Keratinocyte (primary cell): ENCODE results near the gene SLC27A1. TPM values are rescaled to one million over a fixed set of nuclear protein-coding genes. Genes with fewer than 3 reads are reported as not detected.

Experiments used
- DNase-seq: peaks from one replicate; pipeline ENCODE4 v3.0.0-alpha.2; 2011; ENCODE audit warnings: low read depth, missing footprints, low spot score
- FAIRE-seq: peaks from 2 replicates; lab custom pipeline; 2011; peaks lifted over from hg19 to GRCh38; lab: Jason Lieb, UNC
- H2AFZ ChIP-seq: 2 replicates; pipeline ENCODE4 v1.6.0; 2012; ENCODE audit warnings: low read length, control low read depth, inconsistent platforms; ENCODE audit not compliant: control insufficient read depth
- H3K27ac ChIP-seq: 2 replicates; pipeline ENCODE4 v1.5.1; 2011; ENCODE audit warnings: low read length; ENCODE audit not compliant: control insufficient read depth, insufficient read depth
- H3K27me3 ChIP-seq: 3 replicates; pipeline ENCODE4 v1.6.0; 2011; ENCODE audit warnings: low read length; ENCODE audit not compliant: control insufficient read depth, insufficient read depth; ENCODE audit errors: extremely low read depth
- H3K36me3 ChIP-seq, 2 experiments: 2 replicates in 1 of 2; 3 replicates in 1 of 2; pipeline ENCODE4 v1.5.1; 2011; ENCODE audit warnings: low read length in 2 of 2, mild to moderate bottlenecking in 1 of 2; ENCODE audit not compliant: control insufficient read depth in 2 of 2, insufficient read depth in 2 of 2; ENCODE audit errors: extremely low read depth in 1 of 2
- H3K4me1 ChIP-seq: 3 replicates; pipeline ENCODE4 v1.5.1; 2011; ENCODE audit warnings: low read length; ENCODE audit not compliant: control insufficient read depth, insufficient read depth; ENCODE audit errors: extremely low read depth
- H3K4me2 ChIP-seq: 3 replicates; pipeline ENCODE4 v1.6.0; 2011; ENCODE audit warnings: low read depth, low read length; ENCODE audit not compliant: control insufficient read depth, insufficient read depth; ENCODE audit errors: extremely low read depth
- H3K4me3 ChIP-seq, 3 experiments: fragments of 200-600 bp in 1 of 3; sonication (generic) in 1 of 3; 2 replicates in 2 of 3; 3 replicates in 1 of 3; pipeline ENCODE4 v1.5.1; 2011 to 2016; ENCODE audit warnings: low read length in 3 of 3, mild to moderate bottlenecking in 3 of 3, control low read depth in 2 of 3, inconsistent platforms in 1 of 3, low read depth in 1 of 3, mixed read lengths in 1 of 3, mixed run types in 1 of 3, moderate library complexity in 1 of 3; ENCODE audit not compliant: control insufficient read depth in 2 of 3, insufficient read depth in 2 of 3; ENCODE audit errors: extremely low read depth in 1 of 3
- H3K79me2 ChIP-seq: 2 replicates; pipeline ENCODE4 v1.6.0; 2012; ENCODE audit warnings: low read length; ENCODE audit not compliant: control insufficient read depth, insufficient read depth
- H3K9ac ChIP-seq: 3 replicates; pipeline ENCODE4 v1.6.0; 2011; ENCODE audit warnings: low read length; ENCODE audit not compliant: control insufficient read depth, insufficient read depth; ENCODE audit errors: extremely low read depth
- H3K9me1 ChIP-seq: 3 replicates; pipeline ENCODE4 v1.6.0; 2011; ENCODE audit warnings: low read length; ENCODE audit not compliant: control insufficient read depth, insufficient read depth; ENCODE audit errors: extremely low read depth
- H3K9me3 ChIP-seq: 2 replicates; pipeline ENCODE4 v1.5.1; 2012; ENCODE audit warnings: low read depth, low read length; ENCODE audit not compliant: control insufficient read depth
- H4K20me1 ChIP-seq: 3 replicates; pipeline ENCODE4 v1.6.0; 2011; ENCODE audit warnings: low read length; ENCODE audit not compliant: control insufficient read depth, insufficient read depth; ENCODE audit errors: extremely low read depth
- EZH2 ChIP-seq: IDR thresholded peaks from one replicate; pipeline ENCODE4 v1.6.1; 2012; ENCODE audit warnings: inconsistent platforms, mild to moderate bottlenecking, low read length, moderate library complexity
- dilution Hi-C: fragments of 300-500 bp; cut with MboI; formaldehyde crosslinking; loops from one replicate; pipeline ENCODE4 v1.7.0; 2020; ENCODE audit warnings: low sequenced_read_pairs; ENCODE audit not compliant: extremely low pct_ligation_motif_present
- polyA plus RNA-seq, 5 experiments: library from polyadenylated mRNA; depleted of rRNA in 3 of 5; stranded (reverse) in 3 of 5; stranded (forward) in 1 of 5; unstranded in 1 of 5; fragments of >200 nt; gene quantifications; 1 replicate in 1 of 5; 2 replicates in 3 of 5; 3 replicates in 1 of 5; pipeline versions ENCODE4 v1.2.1 to v1.2.3, GENCODE V29; 2011 to 2012; ENCODE audit warnings: missing spikeins in 2 of 5, low read depth in 1 of 5, low replicate concordance in 1 of 5
- TF ChIP-seq, protein P1 (sequence below), 3 experiments: IDR thresholded peaks in 1 of 3; conservative IDR thresholded peaks in 1 of 3; optimal IDR thresholded peaks in 1 of 3; 2 replicates in 2 of 3; 3 replicates in 1 of 3; pipeline versions ENCODE3 to v1.5.1; 2011; ENCODE audit warnings: low read length in 3 of 3, mild to moderate bottlenecking in 3 of 3, moderate library complexity in 2 of 3, control low read depth in 1 of 3, inconsistent platforms in 1 of 3; ENCODE audit not compliant: insufficient read depth in 2 of 3; ENCODE audit errors: extremely low read depth in 1 of 3

Gene SLC27A1
- polyA plus RNA-seq, 1 donor (not counting 4 experiments of a cell fraction or from before 2014, with no cell fraction given): 8.4 TPM

DNA sequence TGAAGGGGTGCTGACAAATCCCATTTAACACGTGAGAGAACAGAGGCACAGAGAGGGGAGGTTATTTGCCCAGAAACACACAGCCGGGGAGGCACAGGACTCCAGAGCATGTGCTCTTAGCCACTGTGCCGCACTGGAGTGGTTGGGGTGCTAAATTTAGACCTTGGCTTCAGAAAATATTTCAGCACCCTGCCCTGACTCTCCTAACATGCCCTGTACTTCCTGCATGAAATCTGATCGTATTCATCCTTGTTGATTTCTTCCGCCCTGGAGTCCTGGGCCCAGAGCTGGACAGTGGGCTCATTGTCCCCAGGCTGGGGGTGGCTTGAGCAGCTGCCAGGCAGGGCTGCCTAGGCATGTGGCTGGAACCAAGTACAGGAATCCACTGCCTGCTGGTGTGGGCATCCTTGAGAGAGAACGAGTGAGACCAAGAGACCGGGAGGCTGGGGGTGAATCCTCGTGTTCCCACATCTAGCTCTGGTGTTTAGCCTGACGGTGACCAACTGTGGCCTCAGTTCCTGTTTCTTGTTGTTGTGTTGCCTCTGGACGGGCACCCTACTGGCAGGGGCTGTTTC, 5.3 kb downstream of the SLC27A1 start:
- Histone ChIP-seq H3K27ac (peak overlapping the region; percentile 49), H3K4me3 (no peak overlapping the region), H3K9me3 (no peaks in the 10 kb centered on the region), H3K79me2 (peaks cover 20% of the 10 kb centered on the region), H3K9ac (peak overlapping the region; percentile 13), H4K20me1 (no peaks in the 10 kb centered on the region), H3K36me3 (no peaks in the 10 kb centered on the region), H3K9me1 (no peaks in the 10 kb centered on the region), H2AFZ (peak overlapping the region; percentile 73), H3K4me2 (peak overlapping the region; percentile 74), H3K4me1 (peaks cover 24% of the 10 kb centered on the region), H3K27me3 (no peaks in the 10 kb centered on the region)
- dilution Hi-C loops: no loop called here
- no peak for DNase-seq
- peak; percentile 97 for FAIRE-seq
- TF ChIP-seq EZH2: no peak
- TF ChIP-seq, protein P1, sequence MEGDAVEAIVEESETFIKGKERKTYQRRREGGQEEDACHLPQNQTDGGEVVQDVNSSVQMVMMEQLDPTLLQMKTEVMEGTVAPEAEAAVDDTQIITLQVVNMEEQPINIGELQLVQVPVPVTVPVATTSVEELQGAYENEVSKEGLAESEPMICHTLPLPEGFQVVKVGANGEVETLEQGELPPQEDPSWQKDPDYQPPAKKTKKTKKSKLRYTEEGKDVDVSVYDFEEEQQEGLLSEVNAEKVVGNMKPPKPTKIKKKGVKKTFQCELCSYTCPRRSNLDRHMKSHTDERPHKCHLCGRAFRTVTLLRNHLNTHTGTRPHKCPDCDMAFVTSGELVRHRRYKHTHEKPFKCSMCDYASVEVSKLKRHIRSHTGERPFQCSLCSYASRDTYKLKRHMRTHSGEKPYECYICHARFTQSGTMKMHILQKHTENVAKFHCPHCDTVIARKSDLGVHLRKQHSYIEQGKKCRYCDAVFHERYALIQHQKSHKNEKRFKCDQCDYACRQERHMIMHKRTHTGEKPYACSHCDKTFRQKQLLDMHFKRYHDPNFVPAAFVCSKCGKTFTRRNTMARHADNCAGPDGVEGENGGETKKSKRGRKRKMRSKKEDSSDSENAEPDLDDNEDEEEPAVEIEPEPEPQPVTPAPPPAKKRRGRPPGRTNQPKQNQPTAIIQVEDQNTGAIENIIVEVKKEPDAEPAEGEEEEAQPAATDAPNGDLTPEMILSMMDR (optimal IDR thresholded peaks at IDR 0.05 in 1 of 3, IDR thresholded peaks at IDR 0.05 in 1 of 3, conservative IDR thresholded peaks at IDR 0.05 in 1 of 3; ENCODE audit: extremely low read depth in 1 of 3, insufficient read depth in 2 of 3, low read length in 3 of 3): no peak

DNA sequence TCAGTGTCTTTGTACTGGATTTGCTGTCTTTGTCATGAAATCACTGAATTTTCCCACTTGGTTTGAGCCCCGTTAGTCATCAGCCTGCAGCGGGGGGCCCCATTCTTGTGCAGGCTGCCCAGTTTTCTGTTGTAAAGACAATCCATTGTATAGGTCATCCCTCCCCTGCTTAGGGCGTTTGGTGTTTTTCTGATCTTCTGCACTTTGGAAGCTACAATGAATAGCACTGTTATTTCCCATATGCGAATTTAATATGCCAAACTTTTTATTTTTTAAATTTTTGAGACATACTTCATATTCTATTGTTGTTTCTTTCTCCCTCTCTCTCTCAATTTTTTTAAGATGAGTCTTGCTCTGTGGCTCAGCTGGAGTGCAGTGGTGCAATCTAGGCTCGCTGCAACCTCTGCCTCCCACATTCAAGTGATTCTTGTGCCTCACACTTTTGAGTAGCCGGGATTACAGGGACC, 9.0 kb downstream of the SLC27A1 start:
- no peak overlapping the region for H3K4me2 ChIP-seq

More for the DNA sequence above, 9.0 kb downstream of the SLC27A1 start:
- no peak overlapping the region for H2AFZ ChIP-seq
- no peak overlapping the region for H3K27ac ChIP-seq
- peaks cover 3% of the 10 kb centered on the region for H3K79me2 ChIP-seq
- H3K36me3 ChIP-seq: no peaks in the 10 kb centered on the region
- no peak overlapping the region for H3K4me3 ChIP-seq
- H3K9ac ChIP-seq: no peak overlapping the region
- dilution Hi-C loops: no loop called here
- no peaks in the 10 kb centered on the region for H3K9me3 ChIP-seq
- H3K9me1 ChIP-seq: no peaks in the 10 kb centered on the region
- TF ChIP-seq EZH2: no peak
- TF ChIP-seq, protein P1 (optimal IDR thresholded peaks at IDR 0.05 in 1 of 3, IDR thresholded peaks at IDR 0.05 in 1 of 3, conservative IDR thresholded peaks at IDR 0.05 in 1 of 3; ENCODE audit: extremely low read depth in 1 of 3, insufficient read depth in 2 of 3, low read length in 3 of 3): no peak
- H3K27me3 ChIP-seq: no peaks in the 10 kb centered on the region
- H4K20me1 ChIP-seq: no peaks in the 10 kb centered on the region
- DNase-seq (no peak), FAIRE-seq (no peak)
- H3K4me1 ChIP-seq: peaks cover 15% of the 10 kb centered on the region
